Breast epithelium (tissue), 3 donors: Measurements from ENCODE around the gene PPIC.

Experiments used
- CTCF ChIP-seq, 3 donors: fragments of 450-650 bp; IDR thresholded peaks; one replicate each; pipeline ENCODE4 v1.5.1; 2016 to 2017; ENCODE audit warnings: antibody characterized with exemption in 3 of 3, mild to moderate bottlenecking in 3 of 3, moderate library complexity in 3 of 3
- POLR2A ChIP-seq: fragments of 450-650 bp; IDR thresholded peaks from one replicate; pipeline ENCODE4 v1.6.1; 2016; ENCODE audit warnings: antibody characterized with exemption, mild to moderate bottlenecking, moderate library complexity

DNA sequence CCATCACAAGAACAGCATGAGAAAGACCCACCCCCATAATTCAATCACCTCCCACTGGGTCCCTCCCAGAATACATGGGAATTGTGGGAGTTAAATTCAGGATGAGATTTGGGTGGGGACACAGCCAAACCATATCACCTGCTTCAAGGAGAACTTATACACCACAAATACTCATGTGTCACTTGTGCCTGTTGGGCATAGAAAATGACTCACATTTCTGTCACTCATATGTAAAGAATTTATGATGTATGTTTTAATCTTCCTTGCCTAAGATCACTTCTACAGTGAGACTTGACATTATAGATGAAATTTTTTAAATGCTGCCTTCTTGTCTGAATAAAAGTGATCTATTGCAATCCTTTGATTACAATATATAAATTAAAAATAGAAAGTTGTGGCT, 29.5 kb upstream of the PPIC start:
- TF ChIP-seq CTCF (IDR thresholded peaks at IDR 0.05) (no peak), POLR2A (no peak)
